Fibroblast of skin of back (primary cell): ENCODE measurements around the gene KCNJ3.
"Not testable (repeated sequence)": the region's sequence is repeated elsewhere in the genome, so short reads cannot be mapped to it uniquely, and the experiment has no call there.

Experiments used
- DNase-seq: peaks from one replicate; pipeline ENCODE4 v3.0.0-alpha.2; 2013

KCNJ3 gene

GRCh38 chr2:154849482-154849881 is 151.0 kb downstream of the KCNJ3 start:
- DNase-seq, result no peak

- DNase-seq, result no peak
Observed at GRCh38 chr2:154850532-154850931, 152.0 kb downstream of the KCNJ3 start.

- DNase-seq, result no peak
Observed at GRCh38 chr2:154855138-154855537, 156.6 kb downstream of the KCNJ3 start.

GRCh38 chr2:154867151-154867550 is 168.7 kb downstream of the KCNJ3 start:
- DNase-seq, result not testable (repeated sequence)

GRCh38 chr2:154875999-154876398 is 177.5 kb downstream of the KCNJ3 start:
- DNase-seq, result no peak

GRCh38 chr2:154882725-154883124 is 184.2 kb downstream of the KCNJ3 start:
- DNase-seq, result no peak

GRCh38 chr2:154886316-154886715 is 187.8 kb downstream of the KCNJ3 start:
- DNase-seq, result no peak

- DNase-seq, result no peak
Observed at GRCh38 chr2:154898269-154898668, 199.8 kb downstream of the KCNJ3 start.

- no peak for DNase-seq
Observed at GRCh38 chr2:154901063-154901462, 202.6 kb downstream of the KCNJ3 start.
